GM12878 (cell line): ENCODE data around the gene ZBTB18. TPM values are rescaled to one million over a fixed set of nuclear protein-coding genes. Genes with fewer than 3 reads are reported as not detected.

Experiments
- ATAC-seq: fragments of 200-7000 bp; cut with Tn5 transposase; 3 replicates; pipeline ENCODE4 v1.9.1; 2020; ENCODE audit warnings: mild to moderate bottlenecking, moderate library complexity
- BruUV-seq: library from RNA; stranded (reverse); fragments of 400-500 nt; replicated peaks from 2 replicates; lab custom pipeline; 2021; lab: Mats Ljungman, UMichigan
- CTCF ChIA-PET: fragments of 300-600 bp; sonication (Branson Sonifier 250); formaldehyde crosslinking; extraction: SDS; loops from one replicate; lab custom pipeline; 2021; ENCODE audit warnings: inconsistent platforms; lab: Yijun Ruan, JAX
- POLR2A ChIA-PET: fragments of 350-600 bp; formaldehyde crosslinking; extraction: SDS; loops from one replicate; lab custom pipeline; 2021; ENCODE audit warnings: inconsistent platforms; lab: Charles Lee
- RAD21 ChIA-PET: fragments of 300-600 bp; sonication (Branson Sonifier 250); formaldehyde crosslinking; loops from one replicate; lab custom pipeline; 2023; ENCODE audit warnings: antibody characterized with exemption; ENCODE audit not compliant: unreplicated experiment; lab: Charles Lee
- SMC1A ChIA-PET: fragments of 300-600 bp; sonication (Branson Sonifier 250); formaldehyde crosslinking; loops from one replicate; lab custom pipeline; 2023; ENCODE audit not compliant: unreplicated experiment, uncharacterized antibody; lab: Charles Lee
- DNase-seq: peaks from one replicate; pipeline ENCODE4 v3.0.0-alpha.2; 2011; ENCODE audit warnings: low read depth, low spot score
- FAIRE-seq: peaks from 3 replicates; lab custom pipeline; 2011; peaks lifted over from hg19 to GRCh38; lab: Jason Lieb, UNC
- H2AFZ ChIP-seq: 2 replicates; pipeline ENCODE4 v1.6.0; 2011; ENCODE audit warnings: low read depth, low read length, control low read depth; ENCODE audit not compliant: control insufficient read depth
- H3K27ac ChIP-seq: 2 replicates; pipeline ENCODE4 v1.5.1; 2011; ENCODE audit warnings: control low read depth; ENCODE audit not compliant: control insufficient read depth, insufficient read depth
- H3K27me3 ChIP-seq, 2 experiments: replicated peaks in 1 of 2; 2 replicates each; pipeline versions ENCODE4 v1.6.0 to v1.6.1; 2011; ENCODE audit warnings: low read length in 1 of 2; ENCODE audit not compliant: control insufficient read depth in 2 of 2, insufficient read depth in 2 of 2
- H3K36me3 ChIP-seq, 2 experiments: 2 replicates each; pipeline ENCODE4 v1.5.1; 2011; ENCODE audit warnings: low read length in 1 of 2; ENCODE audit not compliant: control insufficient read depth in 2 of 2, insufficient read depth in 2 of 2
- H3K4me1 ChIP-seq: 2 replicates; pipeline ENCODE4 v1.6.1; 2011; ENCODE audit warnings: mild to moderate bottlenecking, low read length, moderate library complexity, mixed read lengths; ENCODE audit not compliant: control insufficient read depth, insufficient read depth
- H3K4me2 ChIP-seq: 2 replicates; pipeline ENCODE4 v1.6.0; 2011; ENCODE audit warnings: control low read depth; ENCODE audit not compliant: control insufficient read depth, insufficient read depth
- H3K4me3 ChIP-seq: fragments of 200-600 bp; sonication (generic); 2 replicates; pipeline ENCODE4 v1.5.1; 2016
- H3K79me2 ChIP-seq: 2 replicates; pipeline ENCODE4 v1.6.0; 2011; ENCODE audit warnings: low read length; ENCODE audit not compliant: control insufficient read depth, insufficient read depth
- H3K9ac ChIP-seq: 2 replicates; pipeline ENCODE4 v1.8.0; 2011; ENCODE audit warnings: low read length, control low read depth, mixed read lengths; ENCODE audit not compliant: control insufficient read depth, insufficient read depth
- H3K9me3 ChIP-seq: replicated peaks from 3 replicates; pipeline ENCODE4 v1.5.1; 2011; ENCODE audit warnings: mild to moderate bottlenecking, low read length; ENCODE audit not compliant: control insufficient read depth, insufficient read depth
- H4K20me1 ChIP-seq: 2 replicates; pipeline ENCODE4 v1.6.0; 2011; ENCODE audit not compliant: control insufficient read depth, insufficient read depth
- CHD4 ChIP-seq: fragments of 200-600 bp; sonication (generic); IDR thresholded peaks from 2 replicates; pipeline ENCODE4 v1.6.1; 2016; ENCODE audit warnings: mild to moderate bottlenecking
- ELK1 ChIP-seq: IDR thresholded peaks from 2 replicates; pipeline ENCODE4 v1.6.1; 2012; ENCODE audit warnings: low read depth, low read length, improper control_type of control experiment
- KDM1A ChIP-seq: fragments of 200-600 bp; sonication (generic); IDR thresholded peaks from 2 replicates; pipeline ENCODE4 v1.6.1; 2016; ENCODE audit warnings: borderline replicate concordance
- NFIC ChIP-seq: IDR thresholded peaks from 2 replicates; pipeline ENCODE4 v1.6.1; 2012; ENCODE audit warnings: low read depth, mild to moderate bottlenecking, inconsistent platforms, low read length, moderate library complexity
- NR2C2 ChIP-seq: IDR thresholded peaks from 2 replicates; pipeline ENCODE4 v1.6.1; 2011; ENCODE audit warnings: borderline replicate concordance, low read depth; ENCODE audit not compliant: control insufficient read depth, insufficient read length
- NR2F1 ChIP-seq: fragments of 450-650 bp; conservative IDR thresholded peaks from 2 replicates; pipeline ENCODE4 v1.6.1; 2017; ENCODE audit warnings: mild to moderate bottlenecking
- RAD51 ChIP-seq: fragments of 450-650 bp; IDR thresholded peaks from 2 replicates; pipeline ENCODE4 v1.6.1; 2016; ENCODE audit warnings: moderate library complexity, mild to moderate bottlenecking, inconsistent platforms
- SMAD1 ChIP-seq: fragments of 450-650 bp; IDR thresholded peaks from 2 replicates; pipeline ENCODE4 v1.6.1; 2018; ENCODE audit warnings: mild to moderate bottlenecking, low read depth; ENCODE audit not compliant: partially characterized antibody
- SMARCA5 ChIP-seq: fragments of 450-650 bp; IDR thresholded peaks from 2 replicates; pipeline ENCODE4 v1.6.1; 2017; ENCODE audit warnings: mild to moderate bottlenecking
- SP1 ChIP-seq: IDR thresholded peaks from one replicate; pipeline ENCODE4 v1.6.1; 2011; ENCODE audit warnings: low read depth, low read length
- STAT1 ChIP-seq: fragments of 450-650 bp; conservative IDR thresholded peaks from 2 replicates; pipeline ENCODE4 v1.6.1; 2014; ENCODE audit warnings: antibody characterized with exemption, mild to moderate bottlenecking
- STAT3 ChIP-seq: IDR thresholded peaks from 2 replicates; pipeline ENCODE4 v1.6.1; 2011; ENCODE audit warnings: low read depth, low read length, improper control_type of control experiment
- USF1 ChIP-seq: IDR thresholded peaks from 2 replicates; pipeline ENCODE4 v1.6.1; 2011; ENCODE audit warnings: borderline replicate concordance, low read depth, mild to moderate bottlenecking, moderate library complexity, mixed read lengths, low read length; ENCODE audit not compliant: insufficient read depth; ENCODE audit errors: extremely low read length
- YY1 ChIP-seq: IDR thresholded peaks from 2 replicates; pipeline ENCODE4 v1.6.1; 2011; ENCODE audit warnings: low read depth, mild to moderate bottlenecking, low read length
- ZNF274 ChIP-seq: IDR thresholded peaks from one replicate; pipeline ENCODE4 v1.8.0; 2011; ENCODE audit not compliant: insufficient read length, insufficient read depth
- WGBS: methylation state at CpG from one replicate; pipeline ENCODE4 v1.1.6; 2016; ENCODE audit warnings: low lambda C conversion rate; ENCODE audit not compliant: insufficient replicate concordance, insufficient coverage; ENCODE audit errors: missing lambda C conversion rate; 5-methylcytosine and 5-hydroxymethylcytosine counted together
- in situ Hi-C: fragments of 300-500 bp; cut with MboI; formaldehyde crosslinking; loops from 9 replicates; pipeline ENCODE4 v1.14.3; 2018; ENCODE audit warnings: mixed read lengths
- intact Hi-C: fragments of 100-400 bp; cut with micrococcal nuclease; formaldehyde crosslinking; loops from one replicate; pipeline ENCODE4 v1.14.2; 2022; ENCODE audit not compliant: unreplicated experiment
- polyA plus RNA-seq, 11 experiments: library from polyadenylated mRNA; depleted of rRNA in 4 of 11; unstranded in 6 of 11; stranded (reverse) in 5 of 11; fragments of >200 nt; fragmentation: Nextera tagmentation in 4 of 11; fragmentation: Illumina TruSeq in 1 of 11; extraction: Ambion mirVana in 4 of 11; extraction: Trizol in 1 of 11; gene quantifications; 1 replicate in 1 of 11; 2 replicates in 10 of 11; pipeline versions ENCODE4 v1.2.1 to v1.2.3, GENCODE V29; 2011 to 2016; ENCODE audit warnings: inconsistent platforms in 2 of 11, missing spikeins in 2 of 11, low read depth in 1 of 11
- total RNA-seq, 4 experiments: library from RNA; depleted of rRNA in 3 of 4; stranded (reverse); fragments of >200 nt in 3 of 4; fragmentation: Illumina TruSeq in 1 of 4; extraction: Trizol in 1 of 4; gene quantifications; 2 replicates each; pipeline versions ENCODE4 v1.2.1 to v1.2.3, GENCODE V29; 2013 to 2021
- TF ChIP-seq, protein P1 (sequence below): fragments of 450-650 bp; IDR thresholded peaks from 2 replicates; pipeline ENCODE4 v1.6.1; 2017; ENCODE audit warnings: mild to moderate bottlenecking, moderate library complexity
- TF ChIP-seq, protein P2 (sequence below), 3 experiments: IDR thresholded peaks in 2 of 3; conservative IDR thresholded peaks in 1 of 3; 2 replicates each; pipeline ENCODE4 v1.5.1; 2011; ENCODE audit warnings: low read depth in 3 of 3, low read length in 3 of 3, mild to moderate bottlenecking in 3 of 3, control low read depth in 2 of 3, moderate library complexity in 2 of 3, inconsistent platforms in 1 of 3, mixed read lengths in 1 of 3; ENCODE audit not compliant: control insufficient read depth in 2 of 3, insufficient read depth in 1 of 3; ENCODE audit errors: extremely low read depth in 1 of 3

The ZBTB18 gene
- total and polyA plus RNA-seq, 10 of the 15 experiments (the other 5 are each of a cell fraction or from before 2014, with no cell fraction given) = 0.27 to 8.6 (median 6.1) TPM

- in situ Hi-C loops (no loop called here), intact Hi-C loops (no loop called here)
- ChIA-PET RAD21 (no interaction called here), POLR2A (no interaction called here), CTCF (no interaction called here), SMC1A (no interaction called here)
- Histone ChIP-seq H2AFZ (no peak overlapping the region), H3K4me1 (no peaks in the 10 kb centered on the region), H3K4me3 (no peak overlapping the region), H4K20me1 (no peaks in the 10 kb centered on the region), H3K79me2 (no peaks in the 10 kb centered on the region), H3K4me2 (no peak overlapping the region), H3K9ac (no peak overlapping the region), H3K27ac (no peak overlapping the region), H3K36me3 (no peaks in the 10 kb centered on the region), H3K27me3 (no peaks in the 10 kb centered on the region; a peak in 1 of 4 replicates), H3K9me3 (no peaks in the 10 kb centered on the region)
- no TSS peak for BruUV-seq
- no peak for TF ChIP-seq RAD51
- no peak for TF ChIP-seq USF1
- TF ChIP-seq STAT1 = no peak
- no peak for TF ChIP-seq ELK1
- no peak for TF ChIP-seq SMAD1
- TF ChIP-seq YY1 = no peak
- TF ChIP-seq KDM1A = no peak
- TF ChIP-seq, protein P1, sequence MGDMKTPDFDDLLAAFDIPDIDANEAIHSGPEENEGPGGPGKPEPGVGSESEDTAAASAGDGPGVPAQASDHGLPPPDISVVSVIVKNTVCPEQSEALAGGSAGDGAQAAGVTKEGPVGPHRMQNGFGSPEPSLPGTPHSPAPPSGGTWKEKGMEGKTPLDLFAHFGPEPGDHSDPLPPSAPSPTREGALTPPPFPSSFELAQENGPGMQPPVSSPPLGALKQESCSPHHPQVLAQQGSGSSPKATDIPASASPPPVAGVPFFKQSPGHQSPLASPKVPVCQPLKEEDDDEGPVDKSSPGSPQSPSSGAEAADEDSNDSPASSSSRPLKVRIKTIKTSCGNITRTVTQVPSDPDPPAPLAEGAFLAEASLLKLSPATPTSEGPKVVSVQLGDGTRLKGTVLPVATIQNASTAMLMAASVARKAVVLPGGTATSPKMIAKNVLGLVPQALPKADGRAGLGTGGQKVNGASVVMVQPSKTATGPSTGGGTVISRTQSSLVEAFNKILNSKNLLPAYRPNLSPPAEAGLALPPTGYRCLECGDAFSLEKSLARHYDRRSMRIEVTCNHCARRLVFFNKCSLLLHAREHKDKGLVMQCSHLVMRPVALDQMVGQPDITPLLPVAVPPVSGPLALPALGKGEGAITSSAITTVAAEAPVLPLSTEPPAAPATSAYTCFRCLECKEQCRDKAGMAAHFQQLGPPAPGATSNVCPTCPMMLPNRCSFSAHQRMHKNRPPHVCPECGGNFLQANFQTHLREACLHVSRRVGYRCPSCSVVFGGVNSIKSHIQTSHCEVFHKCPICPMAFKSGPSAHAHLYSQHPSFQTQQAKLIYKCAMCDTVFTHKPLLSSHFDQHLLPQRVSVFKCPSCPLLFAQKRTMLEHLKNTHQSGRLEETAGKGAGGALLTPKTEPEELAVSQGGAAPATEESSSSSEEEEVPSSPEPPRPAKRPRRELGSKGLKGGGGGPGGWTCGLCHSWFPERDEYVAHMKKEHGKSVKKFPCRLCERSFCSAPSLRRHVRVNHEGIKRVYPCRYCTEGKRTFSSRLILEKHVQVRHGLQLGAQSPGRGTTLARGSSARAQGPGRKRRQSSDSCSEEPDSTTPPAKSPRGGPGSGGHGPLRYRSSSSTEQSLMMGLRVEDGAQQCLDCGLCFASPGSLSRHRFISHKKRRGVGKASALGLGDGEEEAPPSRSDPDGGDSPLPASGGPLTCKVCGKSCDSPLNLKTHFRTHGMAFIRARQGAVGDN = no peak
- TF ChIP-seq, protein P2, sequence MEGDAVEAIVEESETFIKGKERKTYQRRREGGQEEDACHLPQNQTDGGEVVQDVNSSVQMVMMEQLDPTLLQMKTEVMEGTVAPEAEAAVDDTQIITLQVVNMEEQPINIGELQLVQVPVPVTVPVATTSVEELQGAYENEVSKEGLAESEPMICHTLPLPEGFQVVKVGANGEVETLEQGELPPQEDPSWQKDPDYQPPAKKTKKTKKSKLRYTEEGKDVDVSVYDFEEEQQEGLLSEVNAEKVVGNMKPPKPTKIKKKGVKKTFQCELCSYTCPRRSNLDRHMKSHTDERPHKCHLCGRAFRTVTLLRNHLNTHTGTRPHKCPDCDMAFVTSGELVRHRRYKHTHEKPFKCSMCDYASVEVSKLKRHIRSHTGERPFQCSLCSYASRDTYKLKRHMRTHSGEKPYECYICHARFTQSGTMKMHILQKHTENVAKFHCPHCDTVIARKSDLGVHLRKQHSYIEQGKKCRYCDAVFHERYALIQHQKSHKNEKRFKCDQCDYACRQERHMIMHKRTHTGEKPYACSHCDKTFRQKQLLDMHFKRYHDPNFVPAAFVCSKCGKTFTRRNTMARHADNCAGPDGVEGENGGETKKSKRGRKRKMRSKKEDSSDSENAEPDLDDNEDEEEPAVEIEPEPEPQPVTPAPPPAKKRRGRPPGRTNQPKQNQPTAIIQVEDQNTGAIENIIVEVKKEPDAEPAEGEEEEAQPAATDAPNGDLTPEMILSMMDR (IDR thresholded peaks at IDR 0.05 in 2 of 3, conservative IDR thresholded peaks at IDR 0.05 in 1 of 3; ENCODE audit: control insufficient read depth in 2 of 3, extremely low read depth in 1 of 3, insufficient read depth in 1 of 3, low read depth in 3 of 3, low read length in 3 of 3) = no peak
- TF ChIP-seq NR2F1 = no peak
- no peak for TF ChIP-seq NR2C2
- TF ChIP-seq CHD4 = no peak
- TF ChIP-seq SP1 = no peak
- TF ChIP-seq STAT3 = no peak
- no peak for TF ChIP-seq NFIC
- TF ChIP-seq ZNF274 = no peak
- no peak for TF ChIP-seq SMARCA5
- WGBS = 18% methylated on average over 3 of the region's 3 CpGs
- ATAC-seq (no peak), DNase-seq (no peak), FAIRE-seq (no peak)
These were observed 48.4 kb upstream of the ZBTB18 start for GRCh38 chr1:244002721-244003120.
